Hepatocyte (in vitro differentiated cells): ENCODE measurements around the gene C5orf58. TPM values are rescaled to one million over a fixed set of nuclear protein-coding genes. Genes with fewer than 3 reads are reported as not detected.

Experiments
- DNase-seq: peaks from one replicate; pipeline ENCODE4 v3.0.0-alpha.2; 2016; ENCODE audit warnings: low spot score
- H2AFZ ChIP-seq: fragments of 200-600 bp; sonication (generic); 2 replicates; pipeline ENCODE4 v1.6.0; 2016; ENCODE audit warnings: antibody characterized with exemption, mild to moderate bottlenecking
- H3K27ac ChIP-seq: fragments of 200-600 bp; sonication (generic); 2 replicates; pipeline ENCODE4 v1.5.1; 2016; ENCODE audit warnings: mild to moderate bottlenecking
- H3K27me3 ChIP-seq: fragments of 200-600 bp; sonication (generic); 2 replicates; pipeline ENCODE4 v1.6.1; 2016
- H3K36me3 ChIP-seq: fragments of 200-600 bp; sonication (generic); replicated peaks from 2 replicates; pipeline ENCODE4 v1.5.1; 2016; ENCODE audit warnings: low read depth; ENCODE audit not compliant: insufficient read depth
- H3K4me1 ChIP-seq: fragments of 200-600 bp; sonication (generic); 2 replicates; pipeline ENCODE4 v1.5.1; 2016; ENCODE audit warnings: mild to moderate bottlenecking, moderate library complexity; ENCODE audit not compliant: insufficient read depth
- H3K4me2 ChIP-seq: fragments of 200-600 bp; sonication (generic); 2 replicates; pipeline ENCODE4 v1.6.0; 2016
- H3K4me3 ChIP-seq: fragments of 200-600 bp; sonication (generic); 2 replicates; pipeline ENCODE4 v1.5.1; 2016; ENCODE audit warnings: mild to moderate bottlenecking
- H3K79me2 ChIP-seq: fragments of 200-600 bp; sonication (generic); 2 replicates; pipeline ENCODE4 v1.6.0; 2017; ENCODE audit warnings: mild to moderate bottlenecking
- H3K9me2 ChIP-seq: fragments of 200-600 bp; sonication (generic); replicated peaks from 2 replicates; pipeline ENCODE4 v1.6.0; 2017; ENCODE audit warnings: mild to moderate bottlenecking; ENCODE audit not compliant: insufficient read depth
- H3K9me3 ChIP-seq: fragments of 200-600 bp; sonication (generic); 2 replicates; pipeline ENCODE4 v1.5.1; 2016; ENCODE audit warnings: low read depth, mild to moderate bottlenecking
- H4K20me1 ChIP-seq: fragments of 200-600 bp; sonication (generic); 2 replicates; pipeline ENCODE4 v1.6.0; 2016; ENCODE audit warnings: mild to moderate bottlenecking; ENCODE audit not compliant: insufficient read depth, poor library complexity, severe bottlenecking
- CTCF ChIP-seq: fragments of 200-600 bp; sonication (generic); IDR thresholded peaks from 2 replicates; pipeline ENCODE4 v1.5.1; 2016; ENCODE audit warnings: antibody characterized with exemption, mild to moderate bottlenecking; ENCODE audit not compliant: poor library complexity
- EZH2 ChIP-seq: fragments of 200-600 bp; sonication (generic); IDR thresholded peaks from 2 replicates; pipeline ENCODE4 v1.6.1; 2016; ENCODE audit warnings: antibody characterized with exemption, mild to moderate bottlenecking, borderline replicate concordance
- EZH2phosphoT487 ChIP-seq: fragments of 200-600 bp; sonication (generic); IDR thresholded peaks from one replicate; pipeline ENCODE4 v1.6.1; 2018; ENCODE audit warnings: antibody characterized with exemption, mild to moderate bottlenecking, low read depth, moderate library complexity; ENCODE audit not compliant: unreplicated experiment, severe bottlenecking
- whole genome bisulfite sequencing: methylation state at CpG from one replicate; pipeline ENCODE4 v1.1.6; 2016; ENCODE audit warnings: low lambda C conversion rate; ENCODE audit errors: missing lambda C conversion rate; 5-methylcytosine and 5-hydroxymethylcytosine counted together
- polyA plus RNA-seq: library from polyadenylated mRNA; unstranded; fragments of >200 nt; fragmentation: Nextera tagmentation; extraction: Ambion mirVana; gene quantifications from 2 replicates; pipeline ENCODE4 v1.2.1, GENCODE V29; 2016
- total RNA-seq: library from RNA; depleted of rRNA; stranded (reverse); fragments of >200 nt; gene quantifications from 2 replicates; pipeline ENCODE4 v1.2.3, GENCODE V29; 2014

C5orf58 gene
- total and polyA plus RNA-seq, 2 experiments from 2014 or later = 0.58 TPM; not detected in 1

GRCh38 chr5:170218726-170219125 lies 14.1 kb upstream of the C5orf58 start:
- Histone ChIP-seq H4K20me1 (no peaks in the 10 kb centered on the region), H3K4me2 (no peak overlapping the region), H3K27ac (no peak overlapping the region), H2AFZ (no peak overlapping the region), H3K79me2 (no peaks in the 10 kb centered on the region), H3K9me2 (no peaks in the 10 kb centered on the region), H3K4me3 (no peak overlapping the region), H3K36me3 (no peaks in the 10 kb centered on the region), H3K27me3 (no peaks in the 10 kb centered on the region), H3K4me1 (peaks cover 3% of the 10 kb centered on the region), H3K9me3 (no peaks in the 10 kb centered on the region)
- TF ChIP-seq EZH2phosphoT487 = no peak
- no peak for TF ChIP-seq EZH2
- 88% methylated on average over 1 of the region's 1 CpG for WGBS
- no peak for DNase-seq

- H2AFZ ChIP-seq = no peak overlapping the region
- H3K27ac ChIP-seq = no peak overlapping the region
- H3K4me2 ChIP-seq = no peak overlapping the region
Observed at GRCh38 chr5:170219615-170220014, 13.2 kb upstream of the C5orf58 start.

GRCh38 chr5:170220191-170220590 lies 12.6 kb upstream of the C5orf58 start:
- H3K4me2 ChIP-seq = no peak overlapping the region
- 83% methylated on average over 2 of the region's 2 CpGs for WGBS
- no peaks in the 10 kb centered on the region for H4K20me1 ChIP-seq

More at GRCh38 chr5:170219615-170220014, 13.2 kb upstream of the C5orf58 start:
- WGBS = 70% methylated on average over 2 of the region's 2 CpGs
- no peaks in the 10 kb centered on the region for H3K27me3 ChIP-seq
- no peaks in the 10 kb centered on the region for H3K79me2 ChIP-seq
- no peaks in the 10 kb centered on the region for H3K9me2 ChIP-seq
- no peak for TF ChIP-seq EZH2phosphoT487
- no peak for TF ChIP-seq EZH2
- TF ChIP-seq CTCF = no peak
- DNase-seq = peak; percentile 30
- H3K9me3 ChIP-seq = no peaks in the 10 kb centered on the region
- H3K4me3 ChIP-seq = no peak overlapping the region
- H3K4me1 ChIP-seq = peaks cover 3% of the 10 kb centered on the region
- H4K20me1 ChIP-seq = no peaks in the 10 kb centered on the region
- H3K36me3 ChIP-seq = no peaks in the 10 kb centered on the region

GRCh38 chr5:170221327-170221741 lies 11.5 kb upstream of the C5orf58 start:
- peaks cover 3% of the 10 kb centered on the region for H3K4me1 ChIP-seq
- H4K20me1 ChIP-seq = no peaks in the 10 kb centered on the region
- H3K36me3 ChIP-seq = no peaks in the 10 kb centered on the region
- no peak for TF ChIP-seq EZH2
- no peak for TF ChIP-seq CTCF
- TF ChIP-seq EZH2phosphoT487 = no peak
- H3K9me3 ChIP-seq = no peaks in the 10 kb centered on the region
- H3K9me2 ChIP-seq = no peaks in the 10 kb centered on the region
- 39% methylated on average over 6 of the region's 6 CpGs for WGBS
- no peak overlapping the region for H3K4me3 ChIP-seq
- H3K79me2 ChIP-seq = no peaks in the 10 kb centered on the region
- no peak overlapping the region for H2AFZ ChIP-seq
- no peak overlapping the region for H3K4me2 ChIP-seq
- no peak overlapping the region for H3K27ac ChIP-seq
- H3K27me3 ChIP-seq = no peaks in the 10 kb centered on the region
- DNase-seq = peak; percentile 42

More at GRCh38 chr5:170220191-170220590, 12.6 kb upstream of the C5orf58 start:
- Histone ChIP-seq H2AFZ (no peak overlapping the region), H3K9me3 (no peaks in the 10 kb centered on the region), H3K9me2 (no peaks in the 10 kb centered on the region), H3K27ac (no peak overlapping the region), H3K4me1 (peaks cover 3% of the 10 kb centered on the region), H3K36me3 (no peaks in the 10 kb centered on the region), H3K79me2 (no peaks in the 10 kb centered on the region), H3K27me3 (no peaks in the 10 kb centered on the region), H3K4me3 (no peak overlapping the region)
- no peak for DNase-seq
- TF ChIP-seq EZH2phosphoT487 (no peak), CTCF (no peak), EZH2 (no peak)
